GM12891 (cell line): ENCODE data around the gene CDX2.

ENCODE experiments used
- POLR2A ChIP-seq: IDR thresholded peaks from 2 replicates; pipeline ENCODE4 v1.6.1; 2011; ENCODE audit warnings: low read depth, low read length, control low read depth
- POLR2AphosphoS5 ChIP-seq: IDR thresholded peaks from 2 replicates; pipeline ENCODE4 v1.6.1; 2011; ENCODE audit warnings: low read depth, low read length, control low read depth
- SPI1 ChIP-seq: IDR thresholded peaks from 2 replicates; pipeline ENCODE4 v1.6.1; 2011; ENCODE audit warnings: low read depth, low read length, control low read depth

DNA sequence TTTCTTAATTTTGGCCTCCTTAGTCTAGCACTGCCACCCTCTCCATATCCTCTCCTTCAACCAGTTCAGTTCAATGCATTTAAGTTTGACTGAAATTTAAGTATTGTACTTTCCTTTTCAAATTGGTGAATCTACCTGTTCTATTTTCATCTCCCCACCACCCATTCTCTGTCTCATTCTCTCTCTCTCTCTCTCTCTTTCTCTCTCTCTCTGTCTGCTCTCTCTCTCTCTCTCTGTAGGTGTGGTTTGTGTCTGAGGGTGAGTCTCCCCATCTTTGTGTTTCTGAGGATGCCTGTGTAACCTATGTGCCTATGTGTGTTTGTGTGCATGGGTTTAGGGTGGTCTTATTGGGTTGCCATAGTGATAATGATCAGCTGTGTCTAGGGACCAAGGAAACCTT lies 39.2 kb downstream of the CDX2 start:
- no peak for TF ChIP-seq POLR2A
- TF ChIP-seq POLR2AphosphoS5: no peak
- no peak for TF ChIP-seq SPI1
